ENCODE measurements around the gene MYF5.
"Not testable (repeated sequence)": the region's sequence is repeated elsewhere in the genome, so short reads cannot be mapped to it uniquely, and the experiment has no call there.

MYF5 gene
- 0 reads per million in 3 donors for total RNA-seq

GRCh38 chr12:80716696-80717469 lies at the start of gene MYF5:
MYF5 (plus strand) TSS chr12:80716912; CDS start chr12:80717064, 152 bp downstream.
- no peak for DNase-seq
- H3K27ac ChIP-seq (ENCODE audit: insufficient read depth, low read length, poor library complexity, severe bottlenecking): no peak within 1 kb of the TSS
- no peaks in the 10 kb centered on the region for H3K36me3 ChIP-seq (ENCODE audit: control insufficient read depth, insufficient read depth, low read length)
- no peak within 1 kb of the TSS for H3K4me3 ChIP-seq (ENCODE audit: insufficient read depth, low read depth, low read length, poor library complexity, severe bottlenecking)
- H3K27me3 ChIP-seq (replicated peaks; ENCODE audit: control insufficient read depth, insufficient read depth, low read length, poor library complexity, severe bottlenecking): no peaks in the 10 kb centered on the region
- no peaks in the 10 kb centered on the region for H3K9me3 ChIP-seq (ENCODE audit: control insufficient read depth, low read length)
- H3K4me1 ChIP-seq (ENCODE audit: control insufficient read depth, insufficient read depth, low read length, poor library complexity, severe bottlenecking): no peaks in the 10 kb centered on the region

DNA sequence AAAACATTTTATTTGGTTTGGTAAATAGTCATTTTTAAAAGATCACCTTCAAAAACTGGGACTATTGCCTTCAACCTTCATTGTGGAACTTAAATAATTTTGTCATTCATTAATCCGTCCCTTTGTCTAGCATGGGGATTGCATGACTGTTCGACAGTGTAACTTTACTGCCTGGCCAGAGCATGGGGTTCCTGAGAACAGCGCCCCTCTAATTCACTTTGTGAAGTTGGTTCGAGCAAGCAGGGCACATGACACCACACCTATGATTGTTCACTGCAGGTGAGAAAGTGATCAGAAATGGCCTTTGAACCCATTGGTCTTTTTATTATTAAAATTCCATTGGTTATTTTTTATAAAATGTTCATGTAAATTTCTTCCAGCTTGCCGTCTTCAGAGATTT lies 46.5 kb upstream of the MYF5 start:
- no peaks in the 10 kb centered on the region for H3K36me3 ChIP-seq (ENCODE audit: control insufficient read depth, insufficient read depth, low read length)
- no peak overlapping the region for H3K27ac ChIP-seq (ENCODE audit: insufficient read depth, low read length, poor library complexity, severe bottlenecking)
- no peaks in the 10 kb centered on the region for H3K27me3 ChIP-seq (replicated peaks; ENCODE audit: control insufficient read depth, insufficient read depth, low read length, poor library complexity, severe bottlenecking)
- H3K9me3 ChIP-seq (ENCODE audit: control insufficient read depth, low read length): no peaks in the 10 kb centered on the region
- no peak for DNase-seq
- no peak overlapping the region for H3K4me3 ChIP-seq (ENCODE audit: insufficient read depth, low read depth, low read length, poor library complexity, severe bottlenecking)
- no peaks in the 10 kb centered on the region for H3K4me1 ChIP-seq (ENCODE audit: control insufficient read depth, insufficient read depth, low read length, poor library complexity, severe bottlenecking)

- H3K4me1 ChIP-seq (ENCODE audit: control insufficient read depth, insufficient read depth, low read length, poor library complexity, severe bottlenecking); H3K27me3 ChIP-seq (replicated peaks; ENCODE audit: control insufficient read depth, insufficient read depth, low read length, poor library complexity, severe bottlenecking); H3K36me3 ChIP-seq (ENCODE audit: control insufficient read depth, insufficient read depth, low read length); H3K9me3 ChIP-seq (ENCODE audit: control insufficient read depth, low read length); H3K27ac ChIP-seq (ENCODE audit: insufficient read depth, low read length, poor library complexity, severe bottlenecking); DNase-seq; H3K4me3 ChIP-seq (ENCODE audit: insufficient read depth, low read depth, low read length, poor library complexity, severe bottlenecking): not testable (repeated sequence)
These were observed 40.6 kb upstream of the MYF5 start for GRCh38 chr12:80676042-80676636.

DNA sequence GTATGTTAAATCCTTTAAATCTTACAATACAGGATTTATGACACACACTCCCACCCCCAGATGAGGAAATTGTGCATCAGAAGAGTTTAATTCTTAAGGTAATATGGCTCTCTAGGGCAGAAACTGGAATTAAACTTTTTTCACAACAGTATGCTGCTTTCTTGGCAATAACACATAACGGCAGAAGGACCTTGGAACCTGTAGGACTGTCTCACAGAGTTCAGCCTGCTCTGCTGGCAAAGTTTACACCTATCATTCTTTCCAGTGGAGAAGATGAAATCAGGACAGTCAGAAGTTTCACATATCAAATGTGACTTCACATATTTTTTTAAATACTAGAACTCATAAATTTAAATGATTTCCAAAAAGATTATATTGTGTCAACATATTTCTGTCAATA lies 39.9 kb upstream of the MYF5 start:
- H3K27ac ChIP-seq (ENCODE audit: insufficient read depth, low read length, poor library complexity, severe bottlenecking): no peak overlapping the region
- DNase-seq: no peak
- H3K4me3 ChIP-seq (ENCODE audit: insufficient read depth, low read depth, low read length, poor library complexity, severe bottlenecking): no peak overlapping the region
- no peaks in the 10 kb centered on the region for H3K4me1 ChIP-seq (ENCODE audit: control insufficient read depth, insufficient read depth, low read length, poor library complexity, severe bottlenecking)
- no peaks in the 10 kb centered on the region for H3K9me3 ChIP-seq (ENCODE audit: control insufficient read depth, low read length)
- no peaks in the 10 kb centered on the region for H3K27me3 ChIP-seq (replicated peaks; ENCODE audit: control insufficient read depth, insufficient read depth, low read length, poor library complexity, severe bottlenecking)
- no peaks in the 10 kb centered on the region for H3K36me3 ChIP-seq (ENCODE audit: control insufficient read depth, insufficient read depth, low read length)

DNA sequence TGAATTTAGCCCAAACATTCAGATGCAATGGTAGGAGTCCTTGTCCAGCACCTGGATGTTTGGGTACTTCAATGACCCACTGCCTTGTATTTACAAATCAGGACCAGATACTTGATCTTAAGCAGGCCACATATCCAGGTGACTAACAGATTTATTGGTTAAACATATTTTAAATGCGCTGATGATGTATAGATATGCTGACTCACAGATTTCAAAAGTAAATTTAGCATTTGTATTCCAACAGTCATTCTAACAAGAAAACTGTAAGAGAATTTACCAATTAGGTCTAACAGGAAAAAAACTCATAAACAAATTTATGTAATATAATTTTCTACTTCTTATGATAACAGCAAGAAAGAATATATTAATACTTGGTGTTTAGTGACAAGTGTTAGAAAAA lies 38.7 kb upstream of the MYF5 start:
- Histone ChIP-seq H3K27me3 (replicated peaks; ENCODE audit: control insufficient read depth, insufficient read depth, low read length, poor library complexity, severe bottlenecking) (no peaks in the 10 kb centered on the region), H3K36me3 (ENCODE audit: control insufficient read depth, insufficient read depth, low read length) (no peaks in the 10 kb centered on the region), H3K27ac (ENCODE audit: insufficient read depth, low read length, poor library complexity, severe bottlenecking) (no peak overlapping the region), H3K4me1 (ENCODE audit: control insufficient read depth, insufficient read depth, low read length, poor library complexity, severe bottlenecking) (no peaks in the 10 kb centered on the region), H3K4me3 (ENCODE audit: insufficient read depth, low read depth, low read length, poor library complexity, severe bottlenecking) (no peak overlapping the region), H3K9me3 (ENCODE audit: control insufficient read depth, low read length) (no peaks in the 10 kb centered on the region)
- no peak for DNase-seq

DNA sequence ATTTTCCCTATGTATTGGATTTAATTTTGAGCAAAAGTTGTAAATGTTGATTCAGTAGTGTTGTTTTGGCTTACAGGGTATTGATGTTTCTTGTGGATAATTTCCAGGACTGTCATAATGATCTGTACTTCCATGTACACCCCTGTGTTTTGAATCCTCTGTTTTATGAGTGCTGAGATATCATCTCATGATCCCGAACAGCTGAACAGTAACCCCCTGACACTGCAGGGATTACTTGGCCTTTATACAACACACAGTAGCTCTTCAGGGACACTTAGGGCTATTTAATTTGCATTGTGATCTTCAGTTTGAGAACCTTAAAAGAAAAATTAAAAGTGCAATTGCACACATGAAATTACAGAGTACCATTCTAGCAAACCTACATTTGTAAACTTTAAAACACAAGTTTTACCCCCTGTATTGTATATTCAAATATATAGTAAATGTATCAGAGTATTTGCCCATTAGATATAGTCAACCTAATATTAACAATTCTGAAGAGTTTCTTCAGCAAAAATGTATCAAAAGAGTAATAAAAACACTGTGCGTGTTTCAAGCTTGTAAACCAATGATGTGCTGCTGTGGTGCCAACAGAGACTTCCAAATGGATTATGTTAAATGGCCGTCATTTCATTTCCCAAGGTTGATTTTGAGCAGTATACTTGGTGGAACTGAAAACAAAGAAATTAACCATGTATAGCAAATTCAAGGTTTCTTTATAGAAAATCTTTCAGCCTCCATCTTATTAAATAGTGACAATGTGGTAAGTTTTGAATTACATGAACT lies 37.2 kb upstream of the MYF5 start:
- Histone ChIP-seq H3K9me3 (ENCODE audit: control insufficient read depth, low read length) (no peaks in the 10 kb centered on the region), H3K4me1 (ENCODE audit: control insufficient read depth, insufficient read depth, low read length, poor library complexity, severe bottlenecking) (no peaks in the 10 kb centered on the region), H3K27ac (ENCODE audit: insufficient read depth, low read length, poor library complexity, severe bottlenecking) (no peak overlapping the region), H3K4me3 (ENCODE audit: insufficient read depth, low read depth, low read length, poor library complexity, severe bottlenecking) (no peak overlapping the region), H3K27me3 (replicated peaks; ENCODE audit: control insufficient read depth, insufficient read depth, low read length, poor library complexity, severe bottlenecking) (no peaks in the 10 kb centered on the region), H3K36me3 (ENCODE audit: control insufficient read depth, insufficient read depth, low read length) (no peaks in the 10 kb centered on the region)
- no peak for DNase-seq

DNA sequence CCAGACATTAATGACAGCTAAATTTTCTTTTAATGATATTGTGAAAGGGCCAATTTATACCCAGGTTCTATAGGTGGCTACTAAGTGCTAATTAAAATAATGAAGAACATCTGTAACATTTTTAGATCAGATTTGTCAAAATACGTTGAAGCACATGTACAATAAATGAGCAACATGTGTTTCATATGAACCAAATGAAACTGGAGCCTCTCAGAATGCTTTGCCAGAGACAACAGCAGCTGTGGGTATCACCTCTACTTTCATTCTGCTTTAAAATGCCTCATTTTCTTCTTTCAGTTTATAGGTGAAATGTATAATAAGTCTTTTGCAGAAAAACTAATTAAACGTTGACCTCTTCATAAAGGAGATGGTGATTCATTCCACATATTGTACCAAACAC lies 35.4 kb upstream of the MYF5 start:
- no peaks in the 10 kb centered on the region for H3K4me1 ChIP-seq (ENCODE audit: control insufficient read depth, insufficient read depth, low read length, poor library complexity, severe bottlenecking)
- no peaks in the 10 kb centered on the region for H3K9me3 ChIP-seq (ENCODE audit: control insufficient read depth, low read length)
- H3K36me3 ChIP-seq (ENCODE audit: control insufficient read depth, insufficient read depth, low read length): no peaks in the 10 kb centered on the region
- H3K27me3 ChIP-seq (replicated peaks; ENCODE audit: control insufficient read depth, insufficient read depth, low read length, poor library complexity, severe bottlenecking): no peaks in the 10 kb centered on the region
- no peak overlapping the region for H3K4me3 ChIP-seq (ENCODE audit: insufficient read depth, low read depth, low read length, poor library complexity, severe bottlenecking)
- H3K27ac ChIP-seq (ENCODE audit: insufficient read depth, low read length, poor library complexity, severe bottlenecking): no peak overlapping the region
- DNase-seq: no peak

DNA sequence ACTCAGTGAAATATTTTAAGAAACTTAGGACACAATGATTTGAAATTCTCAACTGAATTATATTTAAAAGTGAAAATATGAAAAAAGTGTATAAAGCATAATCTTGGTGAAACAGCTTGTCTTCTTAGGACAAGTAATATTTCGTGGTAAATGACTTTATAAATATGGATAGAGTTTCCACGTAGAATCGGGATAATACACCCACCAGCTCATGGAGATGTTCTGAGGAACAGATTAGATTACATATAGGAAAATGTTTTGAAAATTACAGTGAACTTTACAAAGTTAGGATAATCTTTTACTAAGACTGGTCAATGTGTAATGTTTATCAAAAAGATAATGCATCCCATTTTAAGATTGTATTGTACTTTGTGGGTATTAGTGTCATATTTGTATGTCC lies 34.9 kb upstream of the MYF5 start:
- no peaks in the 10 kb centered on the region for H3K4me1 ChIP-seq (ENCODE audit: control insufficient read depth, insufficient read depth, low read length, poor library complexity, severe bottlenecking)
- H3K27ac ChIP-seq (ENCODE audit: insufficient read depth, low read length, poor library complexity, severe bottlenecking): no peak overlapping the region
- H3K36me3 ChIP-seq (ENCODE audit: control insufficient read depth, insufficient read depth, low read length): no peaks in the 10 kb centered on the region
- no peak overlapping the region for H3K4me3 ChIP-seq (ENCODE audit: insufficient read depth, low read depth, low read length, poor library complexity, severe bottlenecking)
- no peaks in the 10 kb centered on the region for H3K27me3 ChIP-seq (replicated peaks; ENCODE audit: control insufficient read depth, insufficient read depth, low read length, poor library complexity, severe bottlenecking)
- no peaks in the 10 kb centered on the region for H3K9me3 ChIP-seq (ENCODE audit: control insufficient read depth, low read length)
- no peak for DNase-seq

DNA sequence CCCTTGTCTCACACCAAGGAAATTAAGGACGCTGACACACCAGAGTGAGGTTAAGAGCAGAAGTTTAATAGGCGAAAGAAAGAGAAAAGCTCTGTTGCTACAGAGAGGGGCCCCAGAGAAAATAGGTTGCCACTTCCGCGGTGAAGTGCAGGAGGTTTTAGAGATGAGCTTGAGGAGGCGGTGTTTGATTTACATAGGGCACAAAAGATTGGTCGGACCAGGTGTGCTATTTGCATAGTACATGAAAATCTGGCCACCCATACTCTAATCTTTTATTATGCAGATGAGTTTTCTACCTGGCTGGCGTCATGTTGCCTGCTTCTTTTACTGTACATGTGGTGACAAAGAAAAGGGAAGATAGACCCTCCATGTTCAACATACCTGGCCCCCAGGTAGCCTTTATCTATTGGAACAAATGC lies 32.6 kb upstream of the MYF5 start:
- Histone ChIP-seq H3K4me3 (ENCODE audit: insufficient read depth, low read depth, low read length, poor library complexity, severe bottlenecking) (no peak overlapping the region), H3K9me3 (ENCODE audit: control insufficient read depth, low read length) (no peaks in the 10 kb centered on the region), H3K36me3 (ENCODE audit: control insufficient read depth, insufficient read depth, low read length) (no peaks in the 10 kb centered on the region), H3K4me1 (ENCODE audit: control insufficient read depth, insufficient read depth, low read length, poor library complexity, severe bottlenecking) (no peaks in the 10 kb centered on the region), H3K27ac (ENCODE audit: insufficient read depth, low read length, poor library complexity, severe bottlenecking) (no peak overlapping the region), H3K27me3 (replicated peaks; ENCODE audit: control insufficient read depth, insufficient read depth, low read length, poor library complexity, severe bottlenecking) (no peaks in the 10 kb centered on the region)
- DNase-seq: no peak

DNA sequence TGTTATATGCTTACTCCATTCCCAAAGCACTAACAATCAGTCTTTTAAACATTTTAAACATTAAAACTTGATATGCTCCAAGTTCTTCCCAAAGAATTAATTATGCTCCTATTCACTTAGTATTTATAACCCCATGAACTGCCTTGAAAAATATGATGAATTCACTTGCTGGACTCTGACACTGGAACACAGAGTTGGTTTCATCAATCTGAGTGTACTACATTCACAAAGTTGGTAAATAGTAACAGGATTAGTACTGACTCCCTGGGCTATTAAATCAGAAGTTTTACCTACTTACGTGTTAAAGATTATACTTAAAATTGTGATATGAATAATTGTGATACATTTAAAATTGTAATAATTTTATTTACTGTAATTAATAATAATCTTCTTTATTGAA lies 26.6 kb upstream of the MYF5 start:
- no peaks in the 10 kb centered on the region for H3K4me1 ChIP-seq (ENCODE audit: control insufficient read depth, insufficient read depth, low read length, poor library complexity, severe bottlenecking)
- no peaks in the 10 kb centered on the region for H3K36me3 ChIP-seq (ENCODE audit: control insufficient read depth, insufficient read depth, low read length)
- no peaks in the 10 kb centered on the region for H3K27me3 ChIP-seq (replicated peaks; ENCODE audit: control insufficient read depth, insufficient read depth, low read length, poor library complexity, severe bottlenecking)
- H3K9me3 ChIP-seq (ENCODE audit: control insufficient read depth, low read length): no peaks in the 10 kb centered on the region
- no peak overlapping the region for H3K4me3 ChIP-seq (ENCODE audit: insufficient read depth, low read depth, low read length, poor library complexity, severe bottlenecking)
- DNase-seq: no peak
- no peak overlapping the region for H3K27ac ChIP-seq (ENCODE audit: insufficient read depth, low read length, poor library complexity, severe bottlenecking)

Measured in effector memory CD4-positive, alpha-beta T cell (primary cell).